Neural crest cell (in vitro differentiated cells): ENCODE results near the gene PCDHGA7. TPM values are rescaled to one million over a fixed set of nuclear protein-coding genes. Genes with fewer than 3 reads are reported as not detected.
"Not testable (repeated sequence)": the region's sequence is repeated elsewhere in the genome, so short reads cannot be mapped to it uniquely, and the experiment has no call there.

Experiments used
- DNase-seq: peaks from one replicate; pipeline ENCODE4 v3.0.0; 2021; ENCODE audit warnings: low read depth, mixed read lengths, low spot score
- H3K27ac Mint-ChIP-seq: one replicate; pipeline ENCODE4 v1.8.0; 2021; ENCODE audit warnings: mild to moderate bottlenecking, mixed read lengths; ENCODE audit not compliant: unreplicated experiment
- H3K27me3 Mint-ChIP-seq: 2 replicates; pipeline ENCODE4 v1.8.0; 2021; ENCODE audit warnings: low read depth, mild to moderate bottlenecking, mixed read lengths
- H3K36me3 Mint-ChIP-seq: 2 replicates; pipeline ENCODE4 v1.8.0; 2021; ENCODE audit warnings: low read depth, mild to moderate bottlenecking, mixed read lengths
- H3K4me1 Mint-ChIP-seq: 2 replicates; pipeline ENCODE4 v1.8.0; 2021; ENCODE audit warnings: mixed read lengths
- H3K4me3 Mint-ChIP-seq: one replicate; pipeline ENCODE4 v1.8.0; 2021; ENCODE audit warnings: mild to moderate bottlenecking, mixed read lengths
- H3K9me3 Mint-ChIP-seq: 2 replicates; pipeline ENCODE4 v1.8.0; 2021; ENCODE audit warnings: mixed read lengths
- CTCF ChIP-seq: fragments of 200-600 bp; sonication (generic); conservative IDR thresholded peaks from 2 replicates; pipeline ENCODE4 v1.5.0; 2021; ENCODE audit warnings: antibody characterized with exemption, mild to moderate bottlenecking
- total RNA-seq: library from RNA; stranded (reverse); gene quantifications from 2 replicates; pipeline ENCODE4 v1.2.1, GENCODE V29; 2021

The PCDHGA7 gene
- total RNA-seq, 1 donor from 2014 or later: 0.37 TPM

- H3K27ac Mint-ChIP-seq: no peak within 1 kb of the TSS
- no peak for DNase-seq
- H3K27me3 Mint-ChIP-seq: no peaks in the 10 kb centered on the region
- TF ChIP-seq CTCF: no peak
- H3K4me1 Mint-ChIP-seq: no peaks in the 10 kb centered on the region
- no peak within 1 kb of the TSS for H3K4me3 Mint-ChIP-seq
- H3K9me3 Mint-ChIP-seq: peaks cover 24% of the 10 kb centered on the region
- H3K36me3 Mint-ChIP-seq: peaks cover 43% of the 10 kb centered on the region
Observed at GRCh38 chr5:141392429-141393198, 10.1 kb downstream of the PCDHGA7 start, which contains the start of gene PCDHGA8. TSS of gene PCDHGA8 (plus strand) at chr5:141392633. CDS start at chr5:141392814, 181 bp downstream.

GRCh38 chr5:141393267-141393666 is 10.7 kb downstream of the PCDHGA7 start:
- H3K4me3 Mint-ChIP-seq: no peak overlapping the region
- TF ChIP-seq CTCF: no peak

GRCh38 chr5:141394401-141395187 is 12.1 kb downstream of the PCDHGA7 start:
- H3K27me3 Mint-ChIP-seq, DNase-seq, H3K4me3 Mint-ChIP-seq, H3K27ac Mint-ChIP-seq, H3K4me1 Mint-ChIP-seq: not testable (repeated sequence)
- Mint-ChIP-seq H3K36me3 (peaks cover 43% of the 10 kb centered on the region), H3K9me3 (peaks cover 26% of the 10 kb centered on the region)

More at GRCh38 chr5:141393267-141393666, 10.7 kb downstream of the PCDHGA7 start:
- Mint-ChIP-seq H3K27me3 (no peaks in the 10 kb centered on the region), H3K9me3 (peaks cover 24% of the 10 kb centered on the region), H3K27ac (no peak overlapping the region), H3K36me3 (peaks cover 43% of the 10 kb centered on the region), H3K4me1 (no peaks in the 10 kb centered on the region)
- DNase-seq: no peak

- DNase-seq, H3K4me3 Mint-ChIP-seq, H3K27ac Mint-ChIP-seq, H3K27me3 Mint-ChIP-seq, H3K4me1 Mint-ChIP-seq: not testable (repeated sequence)
- H3K9me3 Mint-ChIP-seq: peaks cover 22% of the 10 kb centered on the region
- H3K36me3 Mint-ChIP-seq: peaks cover 33% of the 10 kb centered on the region
Observed at GRCh38 chr5:141397756-141398551, 15.4 kb downstream of the PCDHGA7 start, which contains the start of gene PCDHGB5. TSS of gene PCDHGB5 (plus strand) at chr5:141397947. CDS start at chr5:141398128, 181 bp downstream.

- no peak for DNase-seq
- no peaks in the 10 kb centered on the region for H3K4me1 Mint-ChIP-seq
- H3K27me3 Mint-ChIP-seq: no peaks in the 10 kb centered on the region
- no peak overlapping the region for H3K4me3 Mint-ChIP-seq
- peaks cover 31% of the 10 kb centered on the region for H3K36me3 Mint-ChIP-seq
- no peak for TF ChIP-seq CTCF
- H3K9me3 Mint-ChIP-seq: peaks cover 20% of the 10 kb centered on the region
- H3K27ac Mint-ChIP-seq: no peak overlapping the region
Observed at GRCh38 chr5:141398608-141399007, 16.1 kb downstream of the PCDHGA7 start.
